Tibial nerve (tissue), 4 donors: ENCODE measurements around the gene CLIC5.

Experiments
- EP300 ChIP-seq, 2 donors: sonication (generic); formaldehyde crosslinking; IDR thresholded peaks; one replicate each; pipeline ENCODE4 v1.6.1; 2017; ENCODE audit warnings: antibody characterized with exemption in 2 of 2, mild to moderate bottlenecking in 1 of 2
- POLR2A ChIP-seq, 2 donors: fragments of 450-650 bp; IDR thresholded peaks; one replicate each; pipeline ENCODE4 v1.6.1; 2017; ENCODE audit warnings: antibody characterized with exemption in 2 of 2, mild to moderate bottlenecking in 2 of 2, moderate library complexity in 2 of 2
- TF ChIP-seq, protein P1 (sequence below), 5 experiments: fragments of 200-600 bp in 3 of 5; fragments of 450-650 bp in 2 of 5; sonication (generic) in 3 of 5; IDR thresholded peaks; one replicate each; pipeline ENCODE4 v1.5.1; 2016 to 2019; ENCODE audit warnings: antibody characterized with exemption in 5 of 5, mild to moderate bottlenecking in 3 of 5, moderate library complexity in 2 of 5

DNA sequence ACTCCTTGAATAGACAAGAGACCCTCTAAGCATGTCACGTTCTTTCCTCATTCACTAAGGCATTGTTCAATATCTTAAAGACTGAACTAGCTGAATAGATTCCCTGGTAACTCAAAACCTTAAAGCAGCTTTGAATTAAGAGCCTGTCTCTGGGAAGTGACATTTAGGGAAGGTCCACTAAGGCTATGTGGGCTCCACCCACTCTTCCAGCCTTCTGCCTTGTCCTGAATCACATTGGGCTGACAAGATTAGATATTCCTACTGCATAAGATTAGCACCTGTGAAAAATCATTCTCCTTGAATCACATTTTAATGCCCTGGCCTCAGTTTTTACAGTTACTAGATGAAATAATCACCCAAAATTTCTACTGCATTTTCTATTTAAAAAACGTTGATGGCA is 36.3 kb downstream of the CLIC5 start:
- TF ChIP-seq, protein P1, sequence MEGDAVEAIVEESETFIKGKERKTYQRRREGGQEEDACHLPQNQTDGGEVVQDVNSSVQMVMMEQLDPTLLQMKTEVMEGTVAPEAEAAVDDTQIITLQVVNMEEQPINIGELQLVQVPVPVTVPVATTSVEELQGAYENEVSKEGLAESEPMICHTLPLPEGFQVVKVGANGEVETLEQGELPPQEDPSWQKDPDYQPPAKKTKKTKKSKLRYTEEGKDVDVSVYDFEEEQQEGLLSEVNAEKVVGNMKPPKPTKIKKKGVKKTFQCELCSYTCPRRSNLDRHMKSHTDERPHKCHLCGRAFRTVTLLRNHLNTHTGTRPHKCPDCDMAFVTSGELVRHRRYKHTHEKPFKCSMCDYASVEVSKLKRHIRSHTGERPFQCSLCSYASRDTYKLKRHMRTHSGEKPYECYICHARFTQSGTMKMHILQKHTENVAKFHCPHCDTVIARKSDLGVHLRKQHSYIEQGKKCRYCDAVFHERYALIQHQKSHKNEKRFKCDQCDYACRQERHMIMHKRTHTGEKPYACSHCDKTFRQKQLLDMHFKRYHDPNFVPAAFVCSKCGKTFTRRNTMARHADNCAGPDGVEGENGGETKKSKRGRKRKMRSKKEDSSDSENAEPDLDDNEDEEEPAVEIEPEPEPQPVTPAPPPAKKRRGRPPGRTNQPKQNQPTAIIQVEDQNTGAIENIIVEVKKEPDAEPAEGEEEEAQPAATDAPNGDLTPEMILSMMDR (IDR thresholded peaks at IDR 0.05): no peak
- TF ChIP-seq POLR2A (IDR thresholded peaks at IDR 0.05) (no peak), EP300 (IDR thresholded peaks at IDR 0.05) (no peak)
